MCF 10A (cell line): Measurements from ENCODE around the gene MYO7B. TPM values are rescaled to one million over a fixed set of nuclear protein-coding genes. Genes with fewer than 3 reads are reported as not detected.

Experiments
- BruUV-seq: library from RNA; stranded (reverse); fragments of 400-500 nt; replicated peaks from 2 replicates; lab custom pipeline; 2021; lab: Mats Ljungman, UMichigan
- CTCF ChIA-PET: fragments of 300-600 bp; sonication (Branson Sonifier 250); formaldehyde crosslinking; extraction: SDS; loops from one replicate; lab custom pipeline; 2021; ENCODE audit warnings: antibody characterized with exemption, inconsistent platforms; lab: Yijun Ruan, JAX
- POLR2A ChIA-PET: fragments of 300-600, 350-650 bp; sonication (Branson Sonifier 250); formaldehyde crosslinking; extraction: SDS; loops from one replicate; lab custom pipeline; 2020; ENCODE audit warnings: antibody characterized with exemption, inconsistent platforms; lab: Yijun Ruan, JAX
- DNase-seq: peaks from one replicate; pipeline ENCODE4 v3.0.0-alpha.2; 2018; ENCODE audit not compliant: unreplicated experiment
- H3K27ac Mint-ChIP-seq: one replicate; pipeline ENCODE4 v1.8.0; 2022; ENCODE audit warnings: mild to moderate bottlenecking, low read depth, mixed read lengths; ENCODE audit not compliant: unreplicated experiment
- H3K27me3 Mint-ChIP-seq: one replicate; pipeline ENCODE4 v1.8.0; 2022; ENCODE audit warnings: mixed read lengths; ENCODE audit not compliant: insufficient read depth, unreplicated experiment
- H3K36me3 Mint-ChIP-seq: one replicate; pipeline ENCODE4 v1.8.0; 2022; ENCODE audit warnings: mild to moderate bottlenecking, moderate library complexity, mixed read lengths; ENCODE audit not compliant: insufficient read depth, unreplicated experiment
- H3K4me1 Mint-ChIP-seq: one replicate; pipeline ENCODE4 v1.8.0; 2022; ENCODE audit warnings: mixed read lengths; ENCODE audit not compliant: insufficient read depth, unreplicated experiment
- H3K4me3 Mint-ChIP-seq: one replicate; pipeline ENCODE4 v1.8.0; 2022; ENCODE audit warnings: mild to moderate bottlenecking, moderate library complexity, mixed read lengths; ENCODE audit not compliant: unreplicated experiment
- H3K9me3 Mint-ChIP-seq: one replicate; pipeline ENCODE4 v1.8.0; 2022; ENCODE audit warnings: mixed read lengths; ENCODE audit not compliant: unreplicated experiment
- intact Hi-C: fragments of 100-400 bp; cut with micrococcal nuclease; formaldehyde crosslinking; loops from 2 replicates; pipeline ENCODE4 v1.14.1; 2022
- total RNA-seq: library from RNA; stranded (reverse); gene quantifications from 2 replicates; pipeline ENCODE4 v1.2.3, GENCODE V29; 2022
- TF ChIP-seq, protein P1 (sequence below): fragments of 200-600 bp; IDR thresholded peaks from one replicate; pipeline ENCODE4 v1.8.0; 2022; ENCODE audit warnings: antibody characterized with exemption, mild to moderate bottlenecking; ENCODE audit not compliant: unreplicated experiment

Gene MYO7B
- total RNA-seq, 1 experiment from 2014 or later = not detected

DNA sequence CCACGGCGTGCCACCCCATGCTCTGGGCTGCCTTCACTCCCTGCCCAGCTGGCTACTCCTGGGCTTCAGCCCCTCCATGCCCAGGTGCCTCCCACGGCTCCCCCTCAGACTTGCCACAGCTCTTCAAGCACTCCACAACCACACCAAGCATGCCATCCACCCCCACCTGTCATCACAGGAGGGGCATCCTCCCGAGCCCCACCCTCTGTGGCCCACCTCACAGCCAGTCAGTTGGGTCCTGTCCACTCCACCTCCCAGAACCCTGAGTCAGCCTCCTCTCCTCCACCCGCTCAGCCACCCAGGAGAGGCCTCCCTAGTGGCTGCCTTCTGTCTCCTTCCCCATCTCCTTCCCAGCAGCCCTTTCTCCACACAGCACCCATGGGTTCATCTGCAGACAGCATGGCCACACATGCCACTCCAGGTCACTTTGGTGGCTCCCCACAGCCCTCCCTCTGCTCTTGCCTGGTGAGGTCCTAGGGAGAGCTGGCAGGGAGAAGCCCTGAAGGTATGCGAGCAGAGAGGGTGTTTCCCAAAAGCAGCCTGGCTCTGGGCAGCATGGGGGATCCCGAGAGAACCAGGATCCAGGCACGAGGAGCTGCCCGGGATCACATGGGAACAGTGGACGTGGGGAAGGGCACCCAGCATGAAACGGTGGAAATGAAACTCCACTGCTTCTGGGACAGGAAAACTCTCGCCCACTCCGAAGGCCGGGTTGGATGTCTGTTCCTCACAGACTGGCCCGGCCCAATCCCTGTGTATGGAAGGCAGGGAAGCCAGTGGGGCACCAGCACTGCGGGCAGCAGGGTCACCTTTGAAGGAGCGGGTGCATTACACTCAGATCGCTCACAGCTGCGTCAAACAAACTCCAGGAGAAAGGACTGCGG, 137.1 kb downstream of the MYO7B start:
- no peaks in the 10 kb centered on the region for H3K9me3 Mint-ChIP-seq
- TF ChIP-seq, protein P1, sequence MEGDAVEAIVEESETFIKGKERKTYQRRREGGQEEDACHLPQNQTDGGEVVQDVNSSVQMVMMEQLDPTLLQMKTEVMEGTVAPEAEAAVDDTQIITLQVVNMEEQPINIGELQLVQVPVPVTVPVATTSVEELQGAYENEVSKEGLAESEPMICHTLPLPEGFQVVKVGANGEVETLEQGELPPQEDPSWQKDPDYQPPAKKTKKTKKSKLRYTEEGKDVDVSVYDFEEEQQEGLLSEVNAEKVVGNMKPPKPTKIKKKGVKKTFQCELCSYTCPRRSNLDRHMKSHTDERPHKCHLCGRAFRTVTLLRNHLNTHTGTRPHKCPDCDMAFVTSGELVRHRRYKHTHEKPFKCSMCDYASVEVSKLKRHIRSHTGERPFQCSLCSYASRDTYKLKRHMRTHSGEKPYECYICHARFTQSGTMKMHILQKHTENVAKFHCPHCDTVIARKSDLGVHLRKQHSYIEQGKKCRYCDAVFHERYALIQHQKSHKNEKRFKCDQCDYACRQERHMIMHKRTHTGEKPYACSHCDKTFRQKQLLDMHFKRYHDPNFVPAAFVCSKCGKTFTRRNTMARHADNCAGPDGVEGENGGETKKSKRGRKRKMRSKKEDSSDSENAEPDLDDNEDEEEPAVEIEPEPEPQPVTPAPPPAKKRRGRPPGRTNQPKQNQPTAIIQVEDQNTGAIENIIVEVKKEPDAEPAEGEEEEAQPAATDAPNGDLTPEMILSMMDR = no peak
- POLR2A ChIA-PET = no interaction called here
- CTCF ChIA-PET = no interaction called here
- DNase-seq = no peak
- intact Hi-C loops = no loop called here
- H3K27ac Mint-ChIP-seq = no peak overlapping the region
- H3K27me3 Mint-ChIP-seq = peaks cover 51% of the 10 kb centered on the region
- H3K4me1 Mint-ChIP-seq = no peaks in the 10 kb centered on the region
- no peak overlapping the region for H3K4me3 Mint-ChIP-seq
- no peaks in the 10 kb centered on the region for H3K36me3 Mint-ChIP-seq
- BruUV-seq = no TSS peak

DNA sequence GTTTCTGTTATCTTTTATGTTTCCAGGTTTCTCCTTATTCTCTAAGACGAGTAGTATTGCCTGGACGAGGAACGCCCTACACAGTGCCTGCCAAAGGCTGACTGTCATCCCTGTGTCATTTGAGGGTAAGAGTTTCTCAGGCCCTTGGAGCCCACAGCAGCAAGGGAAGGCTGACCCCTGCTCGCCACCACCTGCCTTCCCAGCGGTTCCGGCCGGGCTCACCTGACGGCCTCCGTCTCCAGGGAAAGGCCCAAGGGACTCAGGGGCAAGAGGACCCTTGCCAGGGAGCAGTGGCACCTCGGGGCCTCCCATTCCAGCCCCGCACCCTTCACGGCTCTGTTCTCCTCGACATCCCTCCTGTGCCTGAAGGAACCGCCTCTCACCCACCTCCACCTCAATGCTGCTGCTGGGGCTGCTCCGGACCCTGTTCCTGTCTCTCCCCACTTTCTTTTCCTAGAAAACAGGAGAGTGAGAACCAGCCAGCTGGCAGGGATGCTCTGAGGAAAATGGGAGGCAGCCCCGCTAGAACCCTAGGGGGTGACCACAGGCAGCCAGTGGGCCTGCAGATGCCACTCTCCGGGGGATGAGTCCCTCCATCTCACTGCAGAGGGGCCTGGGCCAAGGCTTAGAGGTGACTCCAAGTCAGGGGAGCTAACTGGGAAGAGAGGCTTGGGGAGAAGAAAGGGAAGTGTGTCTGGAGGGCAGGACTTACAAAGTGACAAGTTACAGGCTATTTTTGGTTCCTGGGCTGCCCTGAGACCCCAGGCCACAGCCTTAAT, 138.0 kb downstream of the MYO7B start:
- TF ChIP-seq, protein P1 = no peak
- H3K36me3 Mint-ChIP-seq = no peaks in the 10 kb centered on the region
- ChIA-PET CTCF (no interaction called here), POLR2A (interaction anchor here (0.7 kb wide), 1 partner anchor 432 kb away, joined by 3 read pairs; no protein-coding TSS in a partner anchor)
- peaks cover 56% of the 10 kb centered on the region for H3K27me3 Mint-ChIP-seq
- no peaks in the 10 kb centered on the region for H3K4me1 Mint-ChIP-seq
- no peak for DNase-seq
- no peaks in the 10 kb centered on the region for H3K9me3 Mint-ChIP-seq
- intact Hi-C loops = no loop called here
- H3K27ac Mint-ChIP-seq = no peak overlapping the region
- no peak overlapping the region for H3K4me3 Mint-ChIP-seq
- no TSS peak for BruUV-seq

DNA sequence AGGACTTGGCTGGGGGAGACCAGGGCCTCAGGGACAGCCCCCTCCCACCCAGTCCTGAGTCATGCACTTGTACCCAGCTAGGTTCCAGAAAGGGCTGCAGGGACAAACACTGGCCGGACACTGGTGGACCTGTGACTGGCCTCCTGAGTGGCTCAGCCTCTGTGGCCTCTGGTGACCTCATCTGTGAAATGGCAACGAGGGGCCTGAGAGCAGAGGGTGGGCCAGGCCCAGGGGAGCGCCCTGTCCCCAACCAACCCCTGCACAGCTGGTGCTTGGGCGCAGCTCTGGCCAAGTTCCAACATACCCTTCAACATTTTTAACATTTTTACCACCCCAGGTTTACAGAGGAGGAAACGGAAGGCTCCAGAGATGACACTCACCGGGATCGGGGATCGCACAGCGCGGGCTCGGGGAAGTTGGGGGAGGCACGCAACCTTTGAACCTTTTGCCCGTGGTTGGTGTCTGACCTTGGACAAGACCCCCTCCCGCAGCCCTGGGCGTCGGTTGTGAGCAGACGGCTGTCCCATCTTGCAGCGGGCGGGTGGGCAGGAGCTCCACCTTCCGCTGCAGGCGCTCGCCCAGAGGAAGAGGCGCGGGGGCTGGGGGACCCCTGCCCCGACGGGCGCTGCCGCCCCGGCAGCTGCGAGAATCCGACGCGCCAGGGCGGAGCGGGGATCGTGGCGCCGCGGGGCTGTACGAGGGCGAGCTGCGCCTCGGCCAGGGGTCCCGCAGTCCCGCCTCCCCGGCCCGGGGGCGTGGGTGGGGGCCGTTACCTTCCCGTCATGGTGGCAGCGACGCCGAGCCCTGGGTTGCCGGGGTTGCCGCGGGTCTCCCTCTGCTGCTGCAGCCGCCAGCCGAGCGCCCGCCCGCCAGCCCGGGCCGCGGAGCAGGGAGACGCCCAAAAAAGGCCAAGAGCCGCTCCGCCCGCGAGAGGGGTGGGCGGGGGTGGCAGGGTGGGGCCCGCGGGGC, 139.0 kb downstream of the MYO7B start:
- peak overlapping the region; percentile 28 for H3K4me3 Mint-ChIP-seq
- H3K27me3 Mint-ChIP-seq = peaks cover 49% of the 10 kb centered on the region
- intact Hi-C loops = no loop called here
- POLR2A ChIA-PET = interaction anchor here (0.7 kb wide), 1 partner anchor 433 kb away, joined by 3 read pairs; no protein-coding TSS in a partner anchor
- CTCF ChIA-PET = no interaction called here
- no peaks in the 10 kb centered on the region for H3K36me3 Mint-ChIP-seq
- BruUV-seq = no TSS peak
- no peak for DNase-seq
- H3K9me3 Mint-ChIP-seq = no peaks in the 10 kb centered on the region
- H3K27ac Mint-ChIP-seq = no peak overlapping the region
- TF ChIP-seq, protein P1 = no peak
- no peaks in the 10 kb centered on the region for H3K4me1 Mint-ChIP-seq
